Heart left ventricle (tissue), 16 donors: ENCODE data around the gene NLGN4Y. TPM values are rescaled to one million over a fixed set of nuclear protein-coding genes. Genes with fewer than 3 reads are reported as not detected.

Source experiments
- ATAC-seq, 4 donors: fragments of 200-7000 bp; cut with Tn5 transposase; one replicate each; pipeline ENCODE4 v1.9.1; 2020 to 2022; ENCODE audit warnings: moderate library complexity in 4 of 4, mild to moderate bottlenecking in 3 of 4, moderate number of reproducible peaks in 1 of 4
- DNase-seq, 5 donors: peaks; one replicate each; pipeline ENCODE4 v3.0.0-alpha.2; 2020
- H3K27ac ChIP-seq, 12 donors: fragments of 200-600 bp; sonication (generic) in 4 of 12; one replicate each; pipeline versions ENCODE4 v1.5.0 to v1.8.0; 2016 to 2022; ENCODE audit warnings: mild to moderate bottlenecking in 2 of 12
- H3K27me3 ChIP-seq, 9 donors: fragments of 200-600 bp; sonication (generic) in 2 of 9; one replicate each; pipeline versions ENCODE4 v1.5.1 to v1.8.0; 2016 to 2022; ENCODE audit warnings: mild to moderate bottlenecking in 3 of 9
- H3K36me3 ChIP-seq, 9 donors: fragments of 200-600 bp; sonication (generic) in 2 of 9; one replicate each; pipeline versions ENCODE4 v1.5.0 to v1.8.0; 2018 to 2022; ENCODE audit warnings: mild to moderate bottlenecking in 2 of 9
- H3K4me1 ChIP-seq, 12 donors: fragments of 200-600 bp; sonication (generic) in 4 of 12; one replicate each; pipeline versions ENCODE4 v1.5.0 to v1.8.0; 2016 to 2022; ENCODE audit warnings: mild to moderate bottlenecking in 3 of 12
- H3K4me3 ChIP-seq, 12 donors: fragments of 200-600 bp; sonication (generic) in 4 of 12; one replicate each; pipeline versions ENCODE4 v1.5.0 to v1.8.0; 2017 to 2022; ENCODE audit warnings: mild to moderate bottlenecking in 9 of 12, moderate library complexity in 4 of 12
- H3K9me3 ChIP-seq, 12 donors: fragments of 200-600 bp; sonication (generic) in 4 of 12; one replicate each; pipeline versions ENCODE4 v1.5.0 to v1.8.0; 2016 to 2022; ENCODE audit warnings: mild to moderate bottlenecking in 1 of 12
- CTCF ChIP-seq, 12 donors: fragments of 200-600 bp; sonication (generic) in 4 of 12; IDR thresholded peaks; one replicate each; pipeline versions ENCODE4 v1.5.0 to v1.8.0; 2018 to 2022; ENCODE audit warnings: antibody characterized with exemption in 12 of 12, mild to moderate bottlenecking in 5 of 12
- POLR2A ChIP-seq, 2 donors: fragments of 450-650 bp; IDR thresholded peaks; one replicate each; pipeline ENCODE4 v1.6.1; 2017; ENCODE audit warnings: antibody characterized with exemption in 2 of 2, mild to moderate bottlenecking in 2 of 2, moderate library complexity in 2 of 2
- WGBS, 4 donors: extraction: QIAGEN DNeasy Blood & Tissue Kit in 2 of 4; methylation state at CpG; one replicate each; pipeline versions ENCODE4 v1.1.5 to v1.1.7; 2013 to 2018; 5-methylcytosine and 5-hydroxymethylcytosine counted together
- intact Hi-C, 10 donors: fragments of 100-400 bp; cut with DNase I; formaldehyde crosslinking; loops; one replicate each; pipeline versions ENCODE4 v1.11.1 to v1.14.2; 2022
- polyA plus RNA-seq, 2 donors: library from polyadenylated mRNA; stranded (reverse); fragments of 200-250 nt; gene quantifications; one replicate each; pipeline ENCODE4 v1.2.3, GENCODE V29; 2013
- total RNA-seq, 9 donors: library from RNA; depleted of rRNA in 2 of 9; stranded (reverse); fragments of >200 nt in 2 of 9; fragmentation: NEBNext Ultra II Directional in 3 of 9; extraction: Animal tissue kit (Norgen Biotek cat#: 25700) in 3 of 9; gene quantifications; one replicate each; pipeline versions ENCODE4 v1.1.0 to v1.2.4, GENCODE V29; 2016 to 2023
- donor health status: ischemic (EF 13 %, LVEDD 7.1; RV severe dilation, severe dysfunction).
- donor health status: healthy with polysubstance abuse.
- donor health status: DM: no; HTN: yes; CAD: no.
- donor health status: DM: no; HTN: no; CAD: no.
- donor health status: ischemic (EF 25% LVEDD 6.9; RV normal size, moderate dysfunction).
- donor health status: ischemic (EF 25% LVEDD 5.7; RV mildly dilated, moderate dysfunction).
- donor health status: healthy.
- donor health status: DM: yes; HTN: yes; CAD: no.
- donor health status: ischemic (EF 35%, LVEDD 5.7; RV mildly dilated, moderate dysfunction).
- donor health status: nonischemic (EF 11% LVEDD 7.7; RV severe dilation, severe dysfunction).
- donor health status: DM: yes; HTN: yes; CAD: no.
- donor health status: PGD.
- donor health status: ischemic (EF 29% LVEDD 5.4; RV normal size, mild dysfunction).
- donor health status: nonischemic (EF 23%, LVEDD 6.1; RV moderate dilation, normal function).

Gene NLGN4Y
- total and polyA plus RNA-seq, 11 donors = 0.05 to 3.4 (median 1.1) TPM; not detected in 4

GRCh38 chrY:14504592-14504991 lies 19.7 kb upstream of the NLGN4Y start:
- intact Hi-C loops = no loop called here
- DNase-seq (no peak), ATAC-seq (no peak)
- Histone ChIP-seq H3K27ac (no peak overlapping the region), H3K4me1 (no peaks in the 10 kb centered on the region), H3K27me3 (no peaks in the 10 kb centered on the region), H3K4me3 (no peak overlapping the region), H3K9me3 (no peaks in the 10 kb centered on the region), H3K36me3 (no peaks in the 10 kb centered on the region)
- WGBS, 4 donors = 88 to 99% methylated on average over 2 of the region's 2 CpGs; no CpG with 5 or more reads in 2 of the 4 donors
- TF ChIP-seq CTCF (IDR thresholded peaks at IDR 0.05) (no peak), POLR2A (IDR thresholded peaks at IDR 0.05) (no peak)

GRCh38 chrY:14522379-14522950 lies 1.9 kb upstream of the NLGN4Y start:
- H3K4me3 ChIP-seq = peak overlapping the region in 4 of 12 donors; percentile 7 to 33 (median 11)
- H3K4me1 ChIP-seq = no peaks in the 10 kb centered on the region
- no peak overlapping the region for H3K27ac ChIP-seq
- H3K9me3 ChIP-seq = no peaks in the 10 kb centered on the region
- no peaks in the 10 kb centered on the region for H3K36me3 ChIP-seq
- no peak for TF ChIP-seq POLR2A (IDR thresholded peaks at IDR 0.05)
- no peak for TF ChIP-seq CTCF (IDR thresholded peaks at IDR 0.05)
- DNase-seq = no peak
- intact Hi-C loops = no loop called here
- no peak for ATAC-seq
- peaks cover 0 to 8% (median 0%) of the 10 kb centered on the region in 9 donors for H3K27me3 ChIP-seq
- 1 to 3% methylated on average over 14 of the region's 14 CpGs; no CpG with 5 or more reads in 2 of the 4 donors for WGBS, 4 donors

- WGBS, 4 donors = 2 to 4% methylated on average over 31 of the region's 31 CpGs; no CpG with 5 or more reads in 2 of the 4 donors
- Histone ChIP-seq H3K9me3 (no peaks in the 10 kb centered on the region), H3K4me1 (no peaks in the 10 kb centered on the region), H3K4me3 (peak overlapping the region in 7 of 12 donors; percentile 34 to 60 (median 51)), H3K27me3 (peaks cover 0 to 8% (median 0%) of the 10 kb centered on the region in 9 donors), H3K36me3 (no peaks in the 10 kb centered on the region), H3K27ac (no peak overlapping the region)
- intact Hi-C loops = no loop called here
- ATAC-seq (no peak), DNase-seq (no peak)
- TF ChIP-seq CTCF (IDR thresholded peaks at IDR 0.05) = no peak
- TF ChIP-seq POLR2A (IDR thresholded peaks at IDR 0.05) = no peak
These were observed 648 bp upstream of the NLGN4Y start for GRCh38 chrY:14523491-14524271.

GRCh38 chrY:14525315-14525714 lies 986 bp downstream of the NLGN4Y start:
- DNase-seq = no peak
- Histone ChIP-seq H3K36me3 (no peaks in the 10 kb centered on the region), H3K4me1 (no peaks in the 10 kb centered on the region), H3K4me3 (peak overlapping the region in 7 of 12 donors; percentile 34 to 60 (median 51)), H3K27ac (no peak overlapping the region), H3K9me3 (no peaks in the 10 kb centered on the region), H3K27me3 (peaks cover 0 to 8% (median 0%) of the 10 kb centered on the region in 9 donors)
- ATAC-seq = no peak
- intact Hi-C loops = no loop called here
- WGBS, 4 donors = 4% methylated on average over 13 of the region's 13 CpGs; no CpG with 5 or more reads in 2 of the 4 donors
- no peak for TF ChIP-seq POLR2A (IDR thresholded peaks at IDR 0.05)
- TF ChIP-seq CTCF (IDR thresholded peaks at IDR 0.05) = peak in 3 of 12 donors; percentile 9 to 14 (median 11)
